A204.1 (cell line): Measurements from ENCODE around the gene PPFIBP1.
"Not testable (repeated sequence)": the region's sequence is repeated elsewhere in the genome, so short reads cannot be mapped to it uniquely, and the experiment has no call there.

Experiments
- FAIRE-seq: peaks from 2 replicates; lab custom pipeline; 2012; peaks lifted over from hg19 to GRCh38; lab: Jason Lieb, UNC

The PPFIBP1 gene

GRCh38 chr12:27630219-27630618 lies 106.2 kb downstream of the PPFIBP1 start:
- FAIRE-seq, result not testable (repeated sequence)

- FAIRE-seq, result no peak
Measured at GRCh38 chr12:27631365-27631764, 107.4 kb downstream of the PPFIBP1 start.

- no peak for FAIRE-seq
Measured at GRCh38 chr12:27631813-27632491, 107.9 kb downstream of the PPFIBP1 start.

GRCh38 chr12:27635349-27635972 lies 111.5 kb downstream of the PPFIBP1 start:
- peak; percentile 99 for FAIRE-seq

DNA sequence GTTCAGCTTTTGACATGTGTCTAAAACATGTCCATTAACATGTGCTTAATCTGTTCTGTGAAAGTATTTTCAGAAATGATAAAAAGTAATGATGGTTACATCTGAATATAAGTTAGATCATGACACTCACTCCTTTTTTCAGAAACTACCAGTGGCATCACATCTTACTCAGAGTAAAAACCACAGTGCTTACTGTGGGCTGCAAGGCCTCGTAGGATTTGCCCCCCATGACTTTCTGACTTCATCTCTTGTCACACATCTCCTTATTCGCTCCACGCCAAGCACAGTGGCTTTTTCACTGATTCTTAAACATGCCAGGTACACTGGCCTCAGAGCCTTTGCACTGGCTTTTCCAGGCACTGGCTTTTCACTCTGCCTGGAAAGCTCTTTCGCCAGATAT lies 112.6 kb downstream of the PPFIBP1 start:
- FAIRE-seq, result peak; percentile 54

DNA sequence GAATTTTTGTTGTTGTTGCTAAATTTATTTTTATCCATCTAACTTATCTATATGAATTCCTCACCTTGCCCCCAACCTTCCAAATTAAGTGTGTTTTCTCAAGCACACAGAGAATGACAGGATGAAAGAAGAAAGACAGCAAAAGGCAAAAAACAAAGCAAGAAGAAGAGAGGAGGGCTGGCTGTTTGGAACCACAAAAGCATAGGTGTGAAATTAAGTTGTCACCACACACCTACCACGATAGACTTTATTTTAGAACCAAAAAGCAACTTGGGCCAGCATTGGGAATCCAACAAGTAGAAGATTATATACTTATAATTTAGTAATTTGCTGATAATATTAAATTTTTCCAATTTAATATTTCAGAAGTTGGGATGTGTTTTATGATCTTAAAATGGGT lies 113.5 kb downstream of the PPFIBP1 start:
- no peak for FAIRE-seq

DNA sequence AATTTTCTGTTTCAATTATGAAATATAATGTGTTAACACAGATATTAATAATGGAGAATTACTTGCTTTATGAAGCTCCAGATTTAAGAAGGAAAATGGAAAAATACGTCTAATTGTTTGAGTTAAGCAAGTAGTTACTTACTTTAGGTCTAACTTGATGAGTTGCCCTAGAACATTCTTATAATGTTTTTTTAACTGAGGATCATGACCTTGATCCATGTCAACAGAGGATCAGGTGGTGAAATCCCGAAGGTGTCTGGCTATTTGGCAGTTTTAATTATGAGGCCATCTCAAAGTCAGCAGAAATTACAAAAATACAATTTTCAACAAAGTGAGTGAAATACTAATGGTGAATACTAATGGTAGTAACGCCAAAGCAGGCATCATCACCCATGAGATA lies 115.3 kb downstream of the PPFIBP1 start:
- no peak for FAIRE-seq

GRCh38 chr12:27640566-27641200 lies 116.7 kb downstream of the PPFIBP1 start:
- FAIRE-seq, result not testable (repeated sequence)

GRCh38 chr12:27642361-27642760 lies 118.4 kb downstream of the PPFIBP1 start:
- not testable (repeated sequence) for FAIRE-seq

GRCh38 chr12:27642892-27643291 lies 118.9 kb downstream of the PPFIBP1 start:
- not testable (repeated sequence) for FAIRE-seq

GRCh38 chr12:27644158-27644845 lies 120.3 kb downstream of the PPFIBP1 start:
- FAIRE-seq, result no peak

GRCh38 chr12:27645671-27646070 lies 121.7 kb downstream of the PPFIBP1 start:
- peak; percentile 60 for FAIRE-seq

GRCh38 chr12:27646149-27646548 lies 122.1 kb downstream of the PPFIBP1 start:
- FAIRE-seq, result no peak

GRCh38 chr12:27650011-27650410 lies 126.0 kb downstream of the PPFIBP1 start:
- FAIRE-seq, result no peak

GRCh38 chr12:27651201-27651600 lies 127.2 kb downstream of the PPFIBP1 start:
- no peak for FAIRE-seq

GRCh38 chr12:27652174-27652763 lies 128.3 kb downstream of the PPFIBP1 start:
- FAIRE-seq, result peak; percentile 99

GRCh38 chr12:27653661-27654060 lies 129.7 kb downstream of the PPFIBP1 start:
- no peak for FAIRE-seq

DNA sequence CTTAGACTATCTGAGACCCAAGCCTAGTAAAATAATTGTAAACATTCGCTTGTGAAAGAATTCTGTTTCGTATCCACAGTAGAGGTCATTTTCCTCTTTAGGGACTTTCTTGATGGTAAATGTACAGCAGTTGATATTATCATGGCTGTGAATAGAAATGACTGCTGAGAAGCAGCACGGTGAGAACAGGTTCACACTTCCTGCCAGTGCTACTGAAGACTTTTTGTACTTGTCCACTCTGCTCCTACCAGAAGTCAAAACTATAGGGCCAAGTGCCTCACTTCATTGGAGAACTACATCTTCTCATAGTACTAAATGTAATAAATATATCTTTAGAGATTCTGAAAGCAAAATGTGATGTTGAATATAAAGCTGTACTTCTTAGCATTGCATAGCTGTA lies 131.5 kb downstream of the PPFIBP1 start:
- FAIRE-seq, result not testable (repeated sequence)

- no peak for FAIRE-seq
Measured at GRCh38 chr12:27657296-27657695, 133.3 kb downstream of the PPFIBP1 start.

GRCh38 chr12:27665704-27666103 lies 141.7 kb downstream of the PPFIBP1 start:
- no peak for FAIRE-seq

DNA sequence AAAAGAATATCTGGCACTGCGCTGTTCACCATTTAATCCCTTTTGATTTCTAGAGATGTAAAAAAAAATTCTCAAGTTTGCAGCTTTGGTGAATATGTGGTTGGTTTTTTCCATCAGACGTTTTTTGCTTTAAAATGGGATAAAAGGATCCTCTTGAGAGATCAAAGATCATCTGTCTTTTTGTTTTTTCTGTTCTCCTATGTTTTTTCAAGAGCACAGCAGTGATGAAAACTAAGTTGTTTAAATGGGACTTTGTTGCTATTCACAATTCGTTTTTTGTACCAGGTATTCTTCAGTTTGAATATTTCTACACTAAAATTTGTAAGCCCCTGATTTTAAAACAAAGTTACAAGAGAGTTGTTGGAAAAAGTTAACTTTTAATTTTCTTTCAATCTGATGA lies 142.5 kb downstream of the PPFIBP1 start:
- FAIRE-seq, result no peak

- no peak for FAIRE-seq
Measured at GRCh38 chr12:27667540-27667939, 143.5 kb downstream of the PPFIBP1 start.

GRCh38 chr12:27672051-27672450 lies 148.0 kb downstream of the PPFIBP1 start:
- FAIRE-seq, result no peak
